HepG2 (cell line): ENCODE measurements around the gene SELL.

Experiments used
- DPF2 ChIP-seq: sonication (generic); formaldehyde crosslinking; IDR thresholded peaks from 2 replicates; pipeline ENCODE4 v1.4.0; 2020; ENCODE audit warnings: mild to moderate bottlenecking, low read depth, missing genetic modification reagents, borderline replicate concordance
- FOXK1 ChIP-seq: sonication (generic); formaldehyde crosslinking; IDR thresholded peaks from 2 replicates; pipeline ENCODE4 v1.4.0; 2020; ENCODE audit warnings: low read depth, missing genetic modification reagents, borderline replicate concordance
- KDM2A ChIP-seq: sonication (generic); formaldehyde crosslinking; IDR thresholded peaks from 2 replicates; pipeline ENCODE4 v1.4.0; 2020; ENCODE audit warnings: low read depth, missing genetic modification reagents, borderline replicate concordance
- POLR2A ChIP-seq, 2 experiments: IDR thresholded peaks; 2 replicates each; pipeline ENCODE4 v1.6.1; 2011; ENCODE audit warnings: low read depth in 2 of 2, low read length in 2 of 2, mild to moderate bottlenecking in 1 of 2, moderate library complexity in 1 of 2; ENCODE audit not compliant: insufficient read depth in 1 of 2
- RFX1 ChIP-seq: fragments of 450-650 bp; IDR thresholded peaks from 2 replicates; pipeline ENCODE4 v1.6.1; 2017
- SCMH1 ChIP-seq: sonication (generic); formaldehyde crosslinking; IDR thresholded peaks from 2 replicates; pipeline ENCODE4 v1.9.0; 2021; ENCODE audit warnings: missing genetic modification reagents, mild to moderate bottlenecking, borderline replicate concordance
- TCF7 ChIP-seq: sonication (generic); IDR thresholded peaks from 2 replicates; pipeline ENCODE4 v1.6.1; 2016; ENCODE audit warnings: antibody characterized with exemption, low read depth
- ZNF136 ChIP-seq: sonication (generic); formaldehyde crosslinking; IDR thresholded peaks from 2 replicates; pipeline ENCODE4 v1.8.1; 2022; ENCODE audit warnings: low read depth, mild to moderate bottlenecking, moderate library complexity, missing genetic modification reagents
- TF ChIP-seq, protein P1 (sequence below): sonication (generic); formaldehyde crosslinking; IDR thresholded peaks from 2 replicates; pipeline ENCODE4 v1.5.0; 2020; ENCODE audit warnings: mild to moderate bottlenecking, missing genetic modification reagents, moderate library complexity

DNA sequence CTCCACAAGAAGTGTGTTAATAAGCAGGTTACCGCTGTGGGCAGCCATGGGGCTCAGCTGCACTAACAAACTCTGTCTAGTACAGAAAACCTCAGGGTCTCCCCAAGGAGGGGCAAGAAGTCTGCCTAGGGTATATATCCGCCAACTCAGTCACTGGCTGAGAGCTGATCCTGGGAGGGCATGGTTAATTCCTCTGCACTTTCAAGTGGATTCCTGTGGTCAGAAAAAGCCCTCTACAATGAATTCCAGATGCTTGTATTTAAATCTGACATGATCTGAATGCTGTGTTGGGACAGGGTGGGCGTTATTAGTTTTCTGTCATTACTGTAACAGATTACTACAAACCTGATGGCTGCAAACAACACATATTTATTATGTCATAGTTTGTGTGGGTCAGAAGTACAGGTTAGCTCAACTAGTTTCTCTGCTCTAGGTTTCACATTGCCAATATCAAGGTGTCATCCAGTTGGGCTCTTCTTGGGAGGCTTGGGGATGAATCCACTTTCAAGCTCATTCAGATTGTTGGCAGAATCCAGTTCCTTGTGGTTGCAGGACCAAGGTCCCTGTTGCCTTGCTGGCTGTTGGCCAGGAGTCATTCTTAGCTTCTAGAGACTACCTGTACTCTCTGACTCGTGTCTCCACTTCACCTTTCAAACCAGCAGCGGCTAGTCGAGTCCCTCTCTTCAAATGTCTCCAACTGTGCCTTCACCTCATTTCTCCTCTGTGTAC is 30.4 kb upstream of the SELL start:
- TF ChIP-seq TCF7 (no peak), RFX1 (no peak), POLR2A (IDR thresholded peaks at IDR 0.05; ENCODE audit: insufficient read depth in 1 of 2, low read depth in 2 of 2, low read length in 2 of 2) (no peak), FOXK1 (CRISPR knock-in tag) (no peak), SCMH1 (CRISPR knock-in tag) (no peak), ZNF136 (no peak), KDM2A (CRISPR knock-in tag) (no peak), DPF2 (no peak)
- TF ChIP-seq, protein P1, sequence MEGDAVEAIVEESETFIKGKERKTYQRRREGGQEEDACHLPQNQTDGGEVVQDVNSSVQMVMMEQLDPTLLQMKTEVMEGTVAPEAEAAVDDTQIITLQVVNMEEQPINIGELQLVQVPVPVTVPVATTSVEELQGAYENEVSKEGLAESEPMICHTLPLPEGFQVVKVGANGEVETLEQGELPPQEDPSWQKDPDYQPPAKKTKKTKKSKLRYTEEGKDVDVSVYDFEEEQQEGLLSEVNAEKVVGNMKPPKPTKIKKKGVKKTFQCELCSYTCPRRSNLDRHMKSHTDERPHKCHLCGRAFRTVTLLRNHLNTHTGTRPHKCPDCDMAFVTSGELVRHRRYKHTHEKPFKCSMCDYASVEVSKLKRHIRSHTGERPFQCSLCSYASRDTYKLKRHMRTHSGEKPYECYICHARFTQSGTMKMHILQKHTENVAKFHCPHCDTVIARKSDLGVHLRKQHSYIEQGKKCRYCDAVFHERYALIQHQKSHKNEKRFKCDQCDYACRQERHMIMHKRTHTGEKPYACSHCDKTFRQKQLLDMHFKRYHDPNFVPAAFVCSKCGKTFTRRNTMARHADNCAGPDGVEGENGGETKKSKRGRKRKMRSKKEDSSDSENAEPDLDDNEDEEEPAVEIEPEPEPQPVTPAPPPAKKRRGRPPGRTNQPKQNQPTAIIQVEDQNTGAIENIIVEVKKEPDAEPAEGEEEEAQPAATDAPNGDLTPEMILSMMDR (CRISPR knock-in tag): no peak
